ENCODE data around the gene C2CD4B.

The C2CD4B gene

DNA sequence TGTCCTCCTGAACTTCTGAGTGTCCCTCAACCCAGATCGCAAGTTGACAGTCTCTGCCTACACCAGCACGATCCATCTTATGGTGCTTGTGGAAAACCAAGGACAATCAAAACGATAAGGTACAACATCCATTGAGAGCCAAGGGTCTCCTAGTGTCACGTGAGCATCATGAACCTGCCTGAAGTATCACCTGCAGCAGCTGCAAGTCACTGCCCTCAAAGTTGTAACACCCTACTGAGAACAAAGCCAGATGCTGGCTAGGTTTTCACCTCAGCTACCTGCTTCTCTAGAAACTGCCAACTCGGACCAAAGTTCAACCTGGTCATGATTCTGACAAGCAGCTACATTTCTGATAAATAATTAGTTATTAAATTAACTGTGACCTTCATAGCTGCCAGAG, 17.5 kb downstream of the C2CD4B start:
- no peak for FAIRE-seq

DNA sequence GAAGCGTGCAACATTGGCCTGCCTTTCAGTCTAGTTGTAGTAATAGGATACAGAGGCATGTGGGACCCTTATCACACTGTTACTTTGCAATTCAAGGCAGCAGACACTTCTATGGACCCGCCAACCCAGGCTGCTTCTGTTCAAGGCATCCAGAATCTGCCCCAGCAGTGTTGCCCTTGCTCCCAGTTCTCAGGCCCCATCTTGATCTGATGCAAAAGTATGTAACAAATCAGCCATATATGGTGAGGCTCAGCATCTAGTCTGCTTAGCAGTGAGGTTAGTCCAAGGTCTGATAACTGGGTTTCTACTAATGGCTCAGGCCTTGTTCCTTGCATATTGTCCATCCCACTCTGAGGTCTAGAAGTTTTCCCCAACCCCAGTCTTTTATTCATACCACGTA, 17.9 kb downstream of the C2CD4B start:
- no peak for FAIRE-seq

DNA sequence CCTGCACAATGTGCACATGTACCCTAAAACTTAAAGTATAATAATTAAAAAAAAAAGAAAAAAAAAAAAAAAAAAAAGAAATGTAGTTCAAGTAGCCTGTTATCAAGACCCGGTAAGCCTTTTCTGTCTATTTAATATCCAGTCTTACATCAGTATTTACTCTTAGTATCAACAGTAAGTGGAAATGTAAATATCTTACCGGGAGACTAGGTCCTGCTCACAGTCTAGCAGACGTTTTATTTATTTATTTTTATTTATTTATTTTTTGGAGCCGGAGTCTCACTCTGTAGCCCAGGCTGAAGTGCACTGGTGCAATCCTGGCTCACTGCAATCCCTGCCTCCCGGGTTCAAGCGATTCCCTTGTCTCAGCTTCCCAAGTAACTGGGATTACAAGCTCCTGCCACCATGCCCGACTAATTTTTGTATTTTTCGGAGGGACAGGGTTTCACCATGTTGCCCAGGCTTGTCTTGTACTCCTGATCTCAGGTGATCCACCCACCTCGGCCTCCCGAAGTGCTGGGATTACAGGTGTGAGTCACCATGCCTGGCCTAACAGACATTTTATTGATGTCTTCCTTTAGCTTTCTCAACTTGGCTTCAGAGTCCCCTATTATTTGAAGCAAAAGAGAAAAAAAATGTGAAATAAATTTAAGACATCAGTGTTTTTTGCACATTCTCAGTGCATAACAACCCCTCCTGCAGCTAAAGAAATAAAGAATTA, 19.9 kb downstream of the C2CD4B start:
- FAIRE-seq, result no peak

DNA sequence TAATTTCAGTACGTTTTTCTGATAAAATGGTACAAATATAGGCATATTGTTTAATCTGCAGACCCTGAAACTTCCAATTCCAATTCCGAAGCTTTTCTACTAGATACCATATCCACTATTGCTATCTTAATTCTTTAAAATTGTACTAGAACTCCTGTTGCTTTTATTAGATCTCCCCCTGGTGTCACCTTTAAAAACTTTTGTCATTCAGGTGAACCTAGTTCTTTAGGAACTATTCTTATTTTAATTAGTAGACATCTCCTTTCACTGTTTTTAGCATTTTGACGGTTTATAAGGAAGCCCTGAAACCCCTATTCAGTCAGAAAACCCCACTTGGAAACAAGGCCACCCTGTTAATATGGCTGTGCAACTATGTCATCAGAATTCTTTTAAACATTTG, 22.3 kb downstream of the C2CD4B start:
- no peak for FAIRE-seq

- FAIRE-seq, result no peak
These were observed 23.2 kb downstream of the C2CD4B start for GRCh38 chr15:62141643-62142588.

- no peak for FAIRE-seq
These were observed 23.9 kb downstream of the C2CD4B start for GRCh38 chr15:62141200-62141599.

- no peak for FAIRE-seq
These were observed 27.0 kb downstream of the C2CD4B start for GRCh38 chr15:62138124-62138523.

DNA sequence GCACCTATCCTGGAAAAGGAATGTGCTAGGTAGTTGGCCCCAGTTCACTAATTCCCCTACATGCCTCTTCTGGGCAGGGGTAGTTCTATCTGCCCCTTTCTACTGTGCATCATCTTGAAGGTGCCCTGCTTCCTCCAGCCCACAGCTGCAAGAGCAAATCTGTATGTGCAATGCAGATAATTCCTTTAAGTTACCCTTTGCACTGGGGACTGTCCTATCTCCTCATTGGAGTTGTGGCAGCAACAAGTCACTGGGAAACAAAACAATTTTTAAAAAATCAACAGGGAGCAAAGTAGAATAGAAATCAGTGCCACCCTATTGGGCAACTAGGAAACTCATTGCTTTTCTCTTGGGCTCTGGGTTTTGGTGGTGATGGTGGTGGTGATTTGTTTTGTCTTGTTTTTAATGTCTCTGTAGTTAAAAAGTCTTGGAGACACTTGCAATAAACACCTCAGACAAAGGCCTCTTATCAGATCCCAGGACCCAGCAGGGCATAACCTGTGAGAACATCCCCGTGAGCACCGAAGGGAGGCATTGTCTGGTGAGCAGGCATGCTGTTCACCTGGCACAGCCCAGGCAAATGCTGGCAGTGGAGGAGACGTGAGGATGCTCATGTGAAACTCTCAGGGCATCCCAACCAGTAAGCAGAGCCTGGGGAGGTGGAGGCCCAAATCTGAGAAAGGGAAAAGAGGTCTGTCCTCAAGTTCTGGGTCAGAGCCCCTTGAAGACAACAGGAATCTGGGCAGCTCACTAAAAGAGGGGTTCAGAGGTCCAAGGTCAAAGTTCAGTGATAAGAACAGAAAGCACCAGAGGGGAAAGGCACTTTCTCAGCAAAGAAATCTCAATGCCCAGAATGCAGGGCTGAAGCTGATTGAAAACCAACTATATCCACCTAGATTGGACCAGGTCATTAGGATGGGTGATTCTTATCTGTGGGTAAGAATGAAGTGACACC, 27.9 kb downstream of the C2CD4B start:
- FAIRE-seq, result no peak

DNA sequence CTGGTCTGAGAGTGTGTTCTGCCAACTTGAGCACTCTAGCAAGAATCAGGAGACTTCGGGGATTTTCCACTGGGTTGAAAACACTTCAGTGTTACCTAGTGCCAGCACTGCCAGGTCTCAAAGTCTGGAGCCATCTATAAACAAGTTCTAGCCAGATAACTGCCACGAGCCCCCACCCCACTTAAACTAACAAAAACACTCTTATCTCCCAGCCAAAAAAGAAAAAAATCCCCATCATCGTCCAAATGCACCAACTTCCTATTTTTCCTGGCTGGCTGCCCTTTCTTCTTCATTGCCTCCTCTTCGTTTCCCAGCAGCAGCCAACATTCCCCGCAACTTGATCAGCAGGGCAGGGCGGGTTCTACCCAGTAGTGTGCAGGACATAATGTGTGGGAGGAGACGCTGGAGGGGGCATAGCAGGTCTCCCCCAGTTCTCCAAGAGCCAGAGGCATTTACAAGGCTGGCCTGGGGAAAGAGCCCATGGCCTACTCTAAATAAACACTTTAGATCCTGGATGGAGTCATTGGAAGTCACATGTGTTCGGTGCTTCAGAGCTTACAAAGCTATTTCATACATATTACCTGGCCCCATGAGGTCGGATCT, 29.5 kb downstream of the C2CD4B start:
- no peak for FAIRE-seq

DNA sequence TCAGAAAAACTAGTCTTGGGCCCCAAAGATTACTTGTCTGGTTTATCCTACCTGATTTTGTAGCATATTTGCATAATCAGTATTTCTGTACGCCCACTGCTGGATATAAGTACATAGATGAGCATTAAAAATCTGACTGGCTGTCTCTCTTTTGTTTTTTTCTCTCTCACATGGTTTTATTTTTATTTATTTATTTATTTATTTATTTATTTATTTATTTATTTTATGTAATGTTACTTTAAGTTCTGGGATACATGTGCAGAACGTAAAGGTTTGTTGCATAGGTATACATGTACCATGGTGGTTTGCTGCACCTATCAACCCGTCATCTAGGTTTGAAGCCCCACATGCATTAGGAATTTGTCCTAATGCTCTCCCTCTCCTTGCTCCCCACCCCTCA, 31.9 kb downstream of the C2CD4B start:
- no peak for FAIRE-seq

DNA sequence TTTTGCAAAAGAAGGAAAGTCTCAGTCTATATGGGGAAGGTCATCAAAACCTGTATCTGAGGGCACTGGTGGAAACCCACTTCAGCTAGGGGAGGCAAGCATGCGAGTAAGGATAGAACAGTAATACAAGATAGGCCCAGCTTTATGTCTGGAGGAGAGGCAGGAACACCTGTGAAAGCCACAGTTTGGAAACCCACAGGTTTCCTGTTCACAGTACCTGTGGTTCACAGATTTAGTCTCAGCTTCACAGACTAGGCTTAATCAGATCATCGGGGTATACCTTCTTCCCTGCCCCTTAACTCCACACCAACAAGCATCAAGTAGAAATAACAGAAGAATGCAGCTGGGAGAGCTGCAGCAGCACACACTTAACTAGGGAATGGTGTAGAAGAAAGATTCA, 36.2 kb downstream of the C2CD4B start:
- FAIRE-seq, result no peak

DNA sequence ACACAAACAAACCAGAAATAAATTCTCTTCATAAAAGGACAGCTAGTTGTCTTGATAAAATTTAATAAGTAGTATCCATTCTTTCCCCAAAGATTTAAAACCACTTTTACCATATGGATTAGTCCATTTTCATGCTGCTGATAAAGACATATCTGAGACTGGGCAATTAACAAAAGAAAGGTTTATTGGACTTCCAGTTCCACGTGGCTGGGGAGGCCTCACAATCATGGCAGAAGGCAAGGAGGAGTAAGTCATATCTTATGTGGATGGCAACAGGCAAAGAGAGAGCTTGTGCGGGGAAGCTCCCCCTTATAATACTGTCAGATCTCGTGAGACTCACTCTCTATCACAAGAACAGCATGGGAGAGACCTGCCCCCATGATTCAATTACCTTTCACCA, 38.7 kb downstream of the C2CD4B start:
- FAIRE-seq, result no peak

GRCh38 chr15:62125773-62126172, 39.3 kb downstream of the C2CD4B start:
- no peak for FAIRE-seq

DNA sequence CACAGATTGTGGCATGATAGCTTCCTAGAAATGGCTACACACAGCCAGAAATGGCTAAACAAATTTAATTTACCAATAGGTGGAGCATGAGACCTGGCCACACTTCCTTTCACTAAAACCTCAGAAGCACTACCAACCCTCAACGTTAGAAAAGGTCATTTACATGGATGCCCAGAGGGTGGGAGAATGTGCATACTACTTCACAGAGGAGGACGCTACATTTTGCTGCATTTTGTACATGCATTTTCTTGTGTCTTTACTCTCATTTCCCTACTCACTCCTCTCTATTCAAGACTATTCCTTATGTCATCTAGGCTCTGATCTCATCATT, 40.1 kb downstream of the C2CD4B start:
- FAIRE-seq, result no peak

DNA sequence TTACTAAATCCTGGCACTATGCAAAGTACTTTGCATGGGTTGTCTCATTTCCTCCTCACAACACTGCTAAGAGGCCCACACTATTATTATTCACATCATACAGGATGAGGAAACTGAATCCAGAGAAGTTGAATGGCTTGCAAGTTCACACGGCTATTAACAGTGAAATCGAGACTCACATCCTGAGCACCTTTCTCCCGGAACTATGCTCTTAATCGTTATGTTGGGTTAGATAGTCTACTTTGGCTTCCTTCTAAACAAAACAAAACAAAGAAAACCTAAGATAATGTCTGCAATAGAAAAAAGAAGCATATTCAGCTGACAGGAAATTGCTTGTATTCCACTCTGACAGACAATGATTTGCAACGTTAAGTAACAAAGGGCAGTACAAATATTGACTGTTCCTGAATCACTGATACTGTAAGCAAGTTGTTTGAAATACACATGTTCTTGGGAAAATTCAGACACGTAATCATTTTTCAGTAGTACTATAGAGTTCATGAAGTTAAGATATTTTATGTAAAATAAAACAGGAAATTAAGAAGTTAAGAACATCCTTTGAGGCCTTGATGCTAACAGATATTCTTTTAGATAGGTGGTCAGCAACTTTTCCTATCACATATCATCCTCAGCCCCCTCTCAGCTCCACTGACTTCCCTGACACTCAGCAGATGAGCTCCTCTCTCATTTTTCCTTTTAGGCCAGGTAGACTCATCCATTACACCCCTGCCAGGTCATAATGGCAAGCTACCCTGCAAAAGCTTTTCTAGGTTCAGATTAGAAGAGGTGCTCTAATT, 40.7 kb downstream of the C2CD4B start:
- FAIRE-seq, result no peak

- no peak for FAIRE-seq
These were observed 42.8 kb downstream of the C2CD4B start for GRCh38 chr15:62122249-62122648.

- no peak for FAIRE-seq
These were observed 43.6 kb downstream of the C2CD4B start for GRCh38 chr15:62121273-62122015.

GRCh38 chr15:62120776-62121175, 44.3 kb downstream of the C2CD4B start:
- FAIRE-seq, result no peak

GRCh38 chr15:62119874-62120273, 45.2 kb downstream of the C2CD4B start:
- FAIRE-seq, result no peak

- FAIRE-seq, result peak; percentile 50
These were observed 45.7 kb downstream of the C2CD4B start for GRCh38 chr15:62119227-62119864.

Measured in endometrium (tissue), 2 donors.